ENCODE measurements around the gene KCNC1. TPM values are rescaled to one million over a fixed set of nuclear protein-coding genes. Genes with fewer than 3 reads are reported as not detected.

Gene KCNC1
- total and polyA plus RNA-seq, 2 experiments from 2014 or later, result 0.11 TPM; not detected in 1

- Histone ChIP-seq H3F3A (replicated peaks; ENCODE audit: low read depth) (no peaks in the 10 kb centered on the region), H3K4me1 (ENCODE audit: insufficient read depth) (peaks cover under 1% of the 10 kb centered on the region; the same call in 1 of the 2 replicates), H4K20me1 (replicated peaks; ENCODE audit: insufficient read depth) (no peaks in the 10 kb centered on the region), H2AFZ (no peak overlapping the region), H3K27me3 (ENCODE audit: insufficient read depth) (peaks cover 5% of the 10 kb centered on the region; the same call in 1 of the 2 replicates), H3K79me2 (replicated peaks; ENCODE audit: insufficient read depth) (no peaks in the 10 kb centered on the region), H3K27ac (ENCODE audit: low read depth) (no peak overlapping the region), H3K4me3 (no peak overlapping the region), H3K36me3 (ENCODE audit: insufficient read depth) (no peaks in the 10 kb centered on the region), H3K4me2 (no peak overlapping the region), H3K9me2 (ENCODE audit: insufficient read depth) (no peaks in the 10 kb centered on the region)
- ATAC-seq, result no peak
- peaks cover 13% of the 10 kb centered on the region for H3K27me3 Mint-ChIP-seq (ENCODE audit: insufficient read depth, low read depth, poor library complexity)
- H3K9me3 Mint-ChIP-seq, result no peaks in the 10 kb centered on the region
- no peaks in the 10 kb centered on the region for H3K36me3 Mint-ChIP-seq (ENCODE audit: low read depth)
- TF ChIP-seq ZNF114 (CRISPR knock-in tag; IDR thresholded peaks at IDR 0.05), result no peak
- TF ChIP-seq CTCF (conservative IDR thresholded peaks at IDR 0.05; ENCODE audit: low read depth in 2 of 2), result no peak
- no peak for TF ChIP-seq ETS1 (IDR thresholded peaks at IDR 0.05)
- no peak for TF ChIP-seq JUNB (IDR thresholded peaks at IDR 0.05; ENCODE audit: unreplicated experiment)
- no peak for TF ChIP-seq NANOG (IDR thresholded peaks at IDR 0.05; ENCODE audit: borderline replicate concordance)
- no peak for TF ChIP-seq STAT1 (IDR thresholded peaks at IDR 0.05; ENCODE audit: unreplicated experiment)
- no peak for TF ChIP-seq ZNF462 (CRISPR knock-in tag; IDR thresholded peaks at IDR 0.05)
- TF ChIP-seq ZNF331 (CRISPR knock-in tag; IDR thresholded peaks at IDR 0.05; ENCODE audit: low read depth), result no peak
- TF ChIP-seq EZH2 (IDR thresholded peaks at IDR 0.05; ENCODE audit: low read depth, unreplicated experiment), result no peak
- TF ChIP-seq EZH2phosphoT487 (IDR thresholded peaks at IDR 0.05; ENCODE audit: unreplicated experiment), result no peak
- TF ChIP-seq REST (IDR thresholded peaks at IDR 0.05; ENCODE audit: unreplicated experiment), result no peak
- no peak for TF ChIP-seq POLR2AphosphoS5 (IDR thresholded peaks at IDR 0.05; ENCODE audit: low read depth)
- TF ChIP-seq CREB1 (CRISPR knock-in tag; IDR thresholded peaks at IDR 0.05; ENCODE audit: low read depth), result no peak
- H3K4me3 Mint-ChIP-seq, result no peak overlapping the region
- H3K4me1 Mint-ChIP-seq, result no peaks in the 10 kb centered on the region
- no peak for DNase-seq (ENCODE audit: low spot score)
- no peak overlapping the region for H3K27ac Mint-ChIP-seq
Observed at GRCh38 chr11:17744151-17744940, 9.8 kb downstream of the KCNC1 start.

All from GM23338 (cell line).